GM23338 (cell line): ENCODE measurements around the gene TUFT1.

ENCODE experiments used
- EZH2 ChIP-seq: fragments of 200-600 bp; sonication (generic); IDR thresholded peaks from one replicate; pipeline ENCODE4 v1.8.0; 2017; ENCODE audit warnings: antibody characterized with exemption, mild to moderate bottlenecking, low read depth; ENCODE audit not compliant: unreplicated experiment
- EZH2phosphoT487 ChIP-seq: fragments of 200-600 bp; sonication (generic); IDR thresholded peaks from one replicate; pipeline ENCODE4 v1.8.1; 2018; ENCODE audit warnings: antibody characterized with exemption; ENCODE audit not compliant: unreplicated experiment
- POLR2AphosphoS5 ChIP-seq: IDR thresholded peaks from 2 replicates; pipeline ENCODE4 v1.6.1; 2016; ENCODE audit warnings: antibody characterized with exemption, low read depth
- TF ChIP-seq, protein P1 (sequence below), 2 experiments: fragments of 200-600 bp in 1 of 2; sonication (generic) in 1 of 2; conservative IDR thresholded peaks; 2 replicates each; pipeline versions ENCODE4 v1.5.1 to v1.6.1; 2016 to 2017; ENCODE audit warnings: antibody characterized with exemption in 2 of 2, low read depth in 2 of 2, mild to moderate bottlenecking in 2 of 2, moderate library complexity in 1 of 2

DNA sequence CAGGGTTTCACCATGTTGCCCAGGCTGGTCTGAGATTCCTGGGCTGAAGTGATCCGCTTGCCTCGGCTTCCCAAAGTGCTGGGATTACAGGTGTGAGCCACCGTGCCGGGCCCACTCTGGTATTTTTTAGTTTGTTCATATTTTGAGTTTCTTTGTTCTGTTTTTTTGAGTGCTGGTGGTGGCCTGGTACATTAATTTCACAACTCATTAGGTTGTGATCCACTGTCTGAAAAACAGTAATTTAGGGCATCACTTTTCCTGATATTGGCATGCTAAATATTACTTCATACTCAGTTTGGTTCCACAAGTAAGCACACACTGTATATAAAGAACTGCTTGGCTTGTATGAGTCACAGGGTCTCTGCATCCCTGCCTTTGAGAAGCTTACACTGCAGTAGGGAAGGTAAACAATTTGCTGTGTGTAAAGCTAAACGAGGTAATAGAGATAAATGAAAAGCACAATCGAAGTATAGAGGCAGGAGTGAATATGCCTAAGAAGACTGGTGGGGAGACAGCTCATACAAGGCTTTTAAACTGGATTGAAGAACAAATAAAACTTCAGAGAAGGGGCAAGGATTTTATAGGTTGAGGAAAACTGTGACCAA is 79.5 kb downstream of the TUFT1 start:
- TF ChIP-seq, protein P1, sequence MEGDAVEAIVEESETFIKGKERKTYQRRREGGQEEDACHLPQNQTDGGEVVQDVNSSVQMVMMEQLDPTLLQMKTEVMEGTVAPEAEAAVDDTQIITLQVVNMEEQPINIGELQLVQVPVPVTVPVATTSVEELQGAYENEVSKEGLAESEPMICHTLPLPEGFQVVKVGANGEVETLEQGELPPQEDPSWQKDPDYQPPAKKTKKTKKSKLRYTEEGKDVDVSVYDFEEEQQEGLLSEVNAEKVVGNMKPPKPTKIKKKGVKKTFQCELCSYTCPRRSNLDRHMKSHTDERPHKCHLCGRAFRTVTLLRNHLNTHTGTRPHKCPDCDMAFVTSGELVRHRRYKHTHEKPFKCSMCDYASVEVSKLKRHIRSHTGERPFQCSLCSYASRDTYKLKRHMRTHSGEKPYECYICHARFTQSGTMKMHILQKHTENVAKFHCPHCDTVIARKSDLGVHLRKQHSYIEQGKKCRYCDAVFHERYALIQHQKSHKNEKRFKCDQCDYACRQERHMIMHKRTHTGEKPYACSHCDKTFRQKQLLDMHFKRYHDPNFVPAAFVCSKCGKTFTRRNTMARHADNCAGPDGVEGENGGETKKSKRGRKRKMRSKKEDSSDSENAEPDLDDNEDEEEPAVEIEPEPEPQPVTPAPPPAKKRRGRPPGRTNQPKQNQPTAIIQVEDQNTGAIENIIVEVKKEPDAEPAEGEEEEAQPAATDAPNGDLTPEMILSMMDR (conservative IDR thresholded peaks at IDR 0.05; ENCODE audit: low read depth in 2 of 2) = no peak
- TF ChIP-seq EZH2 (no peak), POLR2AphosphoS5 (no peak), EZH2phosphoT487 (no peak)
